ENCODE results near the gene SCART1.
"Not testable (repeated sequence)": the region's sequence is repeated elsewhere in the genome, so short reads cannot be mapped to it uniquely, and the experiment has no call there.

The SCART1 gene

GRCh38 chr10:133515471-133515870 is 61.7 kb downstream of the SCART1 start:
- no peak overlapping the region for H3K4me3 ChIP-seq (ENCODE audit: low read depth, low read length)
- no peak for DNase-seq (ENCODE audit: low read depth, low spot score)
- TF ChIP-seq CTCF (IDR thresholded peaks at IDR 0.05; ENCODE audit: low read depth, low read length), result no peak
- in situ Hi-C loops (cut with HindIII; ENCODE audit: low sequenced_read_pairs), result no loop called here

- no peak for DNase-seq (ENCODE audit: low read depth, low spot score)
- in situ Hi-C loops (cut with HindIII; ENCODE audit: low sequenced_read_pairs), result no loop called here
- no peak overlapping the region for H3K4me3 ChIP-seq (ENCODE audit: low read depth, low read length)
- TF ChIP-seq CTCF (IDR thresholded peaks at IDR 0.05; ENCODE audit: low read depth, low read length), result no peak
These were observed 62.3 kb downstream of the SCART1 start for GRCh38 chr10:133516057-133516456.

- in situ Hi-C loops (cut with HindIII; ENCODE audit: low sequenced_read_pairs); H3K4me3 ChIP-seq (ENCODE audit: low read depth, low read length); DNase-seq (ENCODE audit: low read depth, low spot score): not testable (repeated sequence)
These were observed 64.8 kb downstream of the SCART1 start for GRCh38 chr10:133518517-133518916.
